Peyer's patch (tissue), 4 donors: ENCODE data around the gene C10orf53.

Experiments used
- POLR2A ChIP-seq, 2 donors: fragments of 450-650 bp; IDR thresholded peaks; one replicate each; pipeline ENCODE4 v1.5.1; 2017; ENCODE audit warnings: antibody characterized with exemption in 2 of 2, mild to moderate bottlenecking in 2 of 2, moderate library complexity in 2 of 2
- TF ChIP-seq, protein P1 (sequence below), 6 experiments: fragments of 450-650 bp in 4 of 6; fragments of 200-600 bp in 2 of 6; sonication (generic) in 1 of 6; IDR thresholded peaks; one replicate each; pipeline ENCODE4 v1.5.1; 2017 to 2019; ENCODE audit warnings: antibody characterized with exemption in 6 of 6, mild to moderate bottlenecking in 3 of 6, moderate library complexity in 1 of 6

- TF ChIP-seq POLR2A (IDR thresholded peaks at IDR 0.05) = no peak
- TF ChIP-seq, protein P1, sequence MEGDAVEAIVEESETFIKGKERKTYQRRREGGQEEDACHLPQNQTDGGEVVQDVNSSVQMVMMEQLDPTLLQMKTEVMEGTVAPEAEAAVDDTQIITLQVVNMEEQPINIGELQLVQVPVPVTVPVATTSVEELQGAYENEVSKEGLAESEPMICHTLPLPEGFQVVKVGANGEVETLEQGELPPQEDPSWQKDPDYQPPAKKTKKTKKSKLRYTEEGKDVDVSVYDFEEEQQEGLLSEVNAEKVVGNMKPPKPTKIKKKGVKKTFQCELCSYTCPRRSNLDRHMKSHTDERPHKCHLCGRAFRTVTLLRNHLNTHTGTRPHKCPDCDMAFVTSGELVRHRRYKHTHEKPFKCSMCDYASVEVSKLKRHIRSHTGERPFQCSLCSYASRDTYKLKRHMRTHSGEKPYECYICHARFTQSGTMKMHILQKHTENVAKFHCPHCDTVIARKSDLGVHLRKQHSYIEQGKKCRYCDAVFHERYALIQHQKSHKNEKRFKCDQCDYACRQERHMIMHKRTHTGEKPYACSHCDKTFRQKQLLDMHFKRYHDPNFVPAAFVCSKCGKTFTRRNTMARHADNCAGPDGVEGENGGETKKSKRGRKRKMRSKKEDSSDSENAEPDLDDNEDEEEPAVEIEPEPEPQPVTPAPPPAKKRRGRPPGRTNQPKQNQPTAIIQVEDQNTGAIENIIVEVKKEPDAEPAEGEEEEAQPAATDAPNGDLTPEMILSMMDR (IDR thresholded peaks at IDR 0.05) = no peak
Measured at GRCh38 chr10:49689882-49690510, 10.5 kb downstream of the C10orf53 start.
